SK-N-SH (cell line): ENCODE measurements around the gene DLK2.

ENCODE experiments used
- MXI1 ChIP-seq: IDR thresholded peaks from 2 replicates; pipeline ENCODE4 v1.6.1; 2012; ENCODE audit warnings: mild to moderate bottlenecking, low read depth, low read length, improper control_type of control experiment
- POLR2AphosphoS5 ChIP-seq: IDR thresholded peaks from 2 replicates; pipeline ENCODE4 v1.6.1; 2012; ENCODE audit warnings: low read depth, low read length
- RXRA ChIP-seq: IDR thresholded peaks from 2 replicates; pipeline ENCODE4 v1.4.0; 2012; ENCODE audit warnings: low read depth, mild to moderate bottlenecking, borderline replicate concordance
- TF ChIP-seq, protein P1 (sequence below): fragments of 200-600 bp; sonication (generic); IDR thresholded peaks from 2 replicates; pipeline ENCODE4 v1.6.1; 2017; ENCODE audit warnings: antibody characterized with exemption, mild to moderate bottlenecking, moderate library complexity

DNA sequence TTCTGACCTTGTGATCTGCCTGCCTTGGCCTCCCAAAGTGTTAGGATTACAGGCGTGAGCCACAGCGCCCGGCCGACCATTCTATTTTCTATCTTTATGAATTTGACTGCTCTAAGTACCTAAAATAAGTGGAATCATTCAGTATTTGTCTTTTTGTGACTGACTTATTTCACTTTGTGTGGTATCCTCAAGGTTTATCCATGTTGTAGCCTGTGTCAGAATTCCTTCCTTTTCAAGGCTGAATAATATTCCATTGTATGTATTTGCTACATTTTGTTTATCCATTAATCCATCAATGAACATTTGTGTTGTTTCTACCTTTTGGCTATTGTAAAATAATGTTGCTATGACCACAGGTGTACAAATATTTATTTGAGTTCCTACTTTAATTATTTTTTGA is 17.2 kb upstream of the DLK2 start:
- TF ChIP-seq, protein P1, sequence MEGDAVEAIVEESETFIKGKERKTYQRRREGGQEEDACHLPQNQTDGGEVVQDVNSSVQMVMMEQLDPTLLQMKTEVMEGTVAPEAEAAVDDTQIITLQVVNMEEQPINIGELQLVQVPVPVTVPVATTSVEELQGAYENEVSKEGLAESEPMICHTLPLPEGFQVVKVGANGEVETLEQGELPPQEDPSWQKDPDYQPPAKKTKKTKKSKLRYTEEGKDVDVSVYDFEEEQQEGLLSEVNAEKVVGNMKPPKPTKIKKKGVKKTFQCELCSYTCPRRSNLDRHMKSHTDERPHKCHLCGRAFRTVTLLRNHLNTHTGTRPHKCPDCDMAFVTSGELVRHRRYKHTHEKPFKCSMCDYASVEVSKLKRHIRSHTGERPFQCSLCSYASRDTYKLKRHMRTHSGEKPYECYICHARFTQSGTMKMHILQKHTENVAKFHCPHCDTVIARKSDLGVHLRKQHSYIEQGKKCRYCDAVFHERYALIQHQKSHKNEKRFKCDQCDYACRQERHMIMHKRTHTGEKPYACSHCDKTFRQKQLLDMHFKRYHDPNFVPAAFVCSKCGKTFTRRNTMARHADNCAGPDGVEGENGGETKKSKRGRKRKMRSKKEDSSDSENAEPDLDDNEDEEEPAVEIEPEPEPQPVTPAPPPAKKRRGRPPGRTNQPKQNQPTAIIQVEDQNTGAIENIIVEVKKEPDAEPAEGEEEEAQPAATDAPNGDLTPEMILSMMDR = no peak
- TF ChIP-seq POLR2AphosphoS5 (no peak), RXRA (no peak), MXI1 (no peak)
